SK-N-SH (cell line): ENCODE data around the gene CCDC60. TPM values are rescaled to one million over a fixed set of nuclear protein-coding genes. Genes with fewer than 3 reads are reported as not detected.

ENCODE experiments used
- CTCF ChIA-PET: fragments of 300-600, 350-600 bp; formaldehyde crosslinking; extraction: SDS; loops from one replicate; lab custom pipeline; 2021; lab: Yijun Ruan, JAX
- POLR2A ChIA-PET: fragments of 350-600 bp; sonication (Branson Sonifier 250); formaldehyde crosslinking; extraction: SDS; loops from one replicate; lab custom pipeline; 2020; ENCODE audit warnings: antibody characterized with exemption, inconsistent platforms; lab: Yijun Ruan, JAX
- DNase-seq: peaks from one replicate; pipeline ENCODE4 v3.0.0; 2012
- H2AFZ ChIP-seq: fragments of 200-600 bp; sonication (generic); 2 replicates; pipeline ENCODE4 v1.8.1; 2016; ENCODE audit warnings: antibody characterized with exemption, mild to moderate bottlenecking, low read depth
- H3F3A ChIP-seq: fragments of 200-600 bp; sonication (generic); replicated peaks from 2 replicates; pipeline ENCODE3; 2016; ENCODE audit warnings: antibody characterized with exemption, mild to moderate bottlenecking; ENCODE audit not compliant: insufficient read depth
- H3K27ac ChIP-seq, 2 experiments: fragments of 200-500 bp in 1 of 2; fragments of 200-600 bp in 1 of 2; sonication (Bioruptor generic) in 1 of 2; sonication (generic), shearing (Covaris generic) in 1 of 2; 2 replicates each; pipeline versions ENCODE4 v1.5.1 to v1.6.1; 2014 to 2016; ENCODE audit warnings: low read depth in 2 of 2, inconsistent platforms in 1 of 2, low read length in 1 of 2, mild to moderate bottlenecking in 1 of 2, mixed read lengths in 1 of 2
- H3K27me3 ChIP-seq: fragments of 200-600 bp; sonication (generic), shearing (Covaris generic); 2 replicates; pipeline ENCODE4 v1.6.1; 2016; ENCODE audit warnings: mixed run types; ENCODE audit not compliant: insufficient read depth
- H3K36me3 ChIP-seq, 2 experiments: fragments of 200-500 bp in 1 of 2; fragments of 200-600 bp in 1 of 2; sonication (Bioruptor generic) in 1 of 2; sonication (generic) in 1 of 2; replicated peaks in 1 of 2; 2 replicates each; pipeline versions ENCODE3 to v1.5.1; 2014 to 2016; ENCODE audit warnings: low read length in 1 of 2, mild to moderate bottlenecking in 1 of 2; ENCODE audit not compliant: insufficient read depth in 2 of 2, control insufficient read depth in 1 of 2
- H3K4me1 ChIP-seq, 2 experiments: fragments of 200-500 bp in 1 of 2; fragments of 200-600 bp in 1 of 2; sonication (Bioruptor generic) in 1 of 2; sonication (generic), shearing (Covaris generic) in 1 of 2; 2 replicates each; pipeline versions ENCODE4 v1.5.1 to v1.6.1; 2014 to 2016; ENCODE audit warnings: low read depth in 1 of 2, low read length in 1 of 2, mixed run types in 1 of 2; ENCODE audit not compliant: insufficient read depth in 2 of 2, control insufficient read depth in 1 of 2
- H3K4me2 ChIP-seq: fragments of 200-600 bp; sonication (generic), shearing (Covaris generic); 2 replicates; pipeline ENCODE4 v1.6.1; 2017; ENCODE audit warnings: mixed run types
- H3K4me3 ChIP-seq, 2 experiments: fragments of 200-500 bp in 1 of 2; fragments of 200-600 bp in 1 of 2; sonication (Bioruptor generic) in 1 of 2; sonication (generic), shearing (Covaris generic) in 1 of 2; 2 replicates each; pipeline versions ENCODE4 v1.5.1 to v1.8.1; 2014 to 2016; ENCODE audit warnings: low read depth in 2 of 2, inconsistent platforms in 1 of 2, low read length in 1 of 2, mild to moderate bottlenecking in 1 of 2, mixed read lengths in 1 of 2, moderate library complexity in 1 of 2
- H3K79me2 ChIP-seq: fragments of 200-600 bp; sonication (generic); 2 replicates; pipeline ENCODE4 v1.8.1; 2017; ENCODE audit warnings: mild to moderate bottlenecking; ENCODE audit not compliant: insufficient read depth
- H3K9ac ChIP-seq: fragments of 200-600 bp; sonication (generic); 2 replicates; pipeline ENCODE4 v1.6.1; 2017; ENCODE audit warnings: mixed run types
- H3K9me2 ChIP-seq: fragments of 200-600 bp; sonication (generic); 2 replicates; pipeline ENCODE4 v1.6.1; 2017; ENCODE audit warnings: mixed run types
- H3K9me3 ChIP-seq: fragments of 200-600 bp; sonication (generic); 2 replicates; pipeline ENCODE4 v1.6.1; 2017; ENCODE audit warnings: mixed run types, mild to moderate bottlenecking, moderate library complexity
- H4K20me1 ChIP-seq: fragments of 200-600 bp; sonication (generic); 2 replicates; pipeline ENCODE4 v1.6.1; 2017; ENCODE audit warnings: mild to moderate bottlenecking, mixed run types; ENCODE audit not compliant: insufficient read depth
- EZH2phosphoT487 ChIP-seq: fragments of 200-600 bp; sonication (generic); IDR thresholded peaks from 2 replicates; pipeline ENCODE4 v1.6.1; 2017; ENCODE audit warnings: low read depth, mixed run types, mild to moderate bottlenecking, antibody characterized with exemption, moderate library complexity, borderline replicate concordance
- FOSL2 ChIP-seq: IDR thresholded peaks from 2 replicates; pipeline ENCODE4 v1.4.0; 2012; ENCODE audit warnings: low read depth, mild to moderate bottlenecking, moderate library complexity, borderline replicate concordance
- FOXJ3 ChIP-seq: sonication (generic); formaldehyde crosslinking; IDR thresholded peaks from 2 replicates; pipeline ENCODE4 v1.5.1; 2020; ENCODE audit warnings: mild to moderate bottlenecking, missing genetic modification reagents
- FOXM1 ChIP-seq: IDR thresholded peaks from 2 replicates; pipeline ENCODE4 v1.4.0; 2012; ENCODE audit warnings: low read depth, mild to moderate bottlenecking
- GABPA ChIP-seq: IDR thresholded peaks from 2 replicates; pipeline ENCODE4 v1.4.0; 2012; ENCODE audit warnings: low read depth, mild to moderate bottlenecking
- GATA2 ChIP-seq: sonication (generic); formaldehyde crosslinking; IDR thresholded peaks from 2 replicates; pipeline ENCODE4 v1.5.0; 2020; ENCODE audit warnings: mild to moderate bottlenecking, missing genetic modification reagents
- JUND ChIP-seq: IDR thresholded peaks from 2 replicates; pipeline ENCODE4 v1.4.0; 2012
- MEF2A ChIP-seq: IDR thresholded peaks from 2 replicates; pipeline ENCODE4 v1.4.0; 2012; ENCODE audit warnings: low read depth, borderline replicate concordance
- NFIC ChIP-seq: IDR thresholded peaks from 2 replicates; pipeline ENCODE4 v1.4.0; 2012; ENCODE audit warnings: borderline replicate concordance
- NRF1 ChIP-seq: IDR thresholded peaks from 2 replicates; pipeline ENCODE4 v1.6.1; 2012; ENCODE audit warnings: low read depth, mild to moderate bottlenecking, low read length
- POLR2AphosphoS5 ChIP-seq: IDR thresholded peaks from 2 replicates; pipeline ENCODE4 v1.6.1; 2012; ENCODE audit warnings: low read depth, low read length
- RAD21 ChIP-seq: IDR thresholded peaks from 2 replicates; pipeline ENCODE4 v1.6.1; 2012; ENCODE audit warnings: mild to moderate bottlenecking, low read length
- RFX5 ChIP-seq: IDR thresholded peaks from 2 replicates; pipeline ENCODE4 v1.6.1; 2012; ENCODE audit warnings: mild to moderate bottlenecking, improper control_type of control experiment, low read length
- SIN3A ChIP-seq: IDR thresholded peaks from 2 replicates; pipeline ENCODE4 v1.6.1; 2012; ENCODE audit warnings: low read depth, mild to moderate bottlenecking, low read length, moderate library complexity, borderline replicate concordance
- TAF1 ChIP-seq: IDR thresholded peaks from 2 replicates; pipeline ENCODE4 v1.6.1; 2012; ENCODE audit warnings: low read depth, mild to moderate bottlenecking, low read length, moderate library complexity, borderline replicate concordance
- TCF12 ChIP-seq: IDR thresholded peaks from 2 replicates; pipeline ENCODE4 v1.4.0; 2012
- TEAD4 ChIP-seq: IDR thresholded peaks from 2 replicates; pipeline ENCODE4 v1.4.0; 2012; ENCODE audit warnings: mild to moderate bottlenecking, borderline replicate concordance; ENCODE audit not compliant: insufficient read depth
- YY1 ChIP-seq: IDR thresholded peaks from 2 replicates; pipeline ENCODE4 v1.4.0; 2012; ENCODE audit warnings: low read depth, mild to moderate bottlenecking
- WGBS: methylation state at CpG from one replicate; pipeline ENCODE4 v1.1.6; 2017; ENCODE audit warnings: low lambda C conversion rate; 5-methylcytosine and 5-hydroxymethylcytosine counted together
- polyA plus RNA-seq, 3 experiments: library from polyadenylated mRNA; depleted of rRNA; stranded (reverse); fragments of >200 nt; gene quantifications; 2 replicates each; pipeline ENCODE4 v1.2.3, GENCODE V29; 2012
- TF ChIP-seq, protein P1 (sequence below): IDR thresholded peaks from 2 replicates; pipeline ENCODE4 v1.6.1; 2012; ENCODE audit warnings: mild to moderate bottlenecking, low read depth, low read length, moderate library complexity
- TF ChIP-seq, protein P2 (sequence below): fragments of 200-600 bp; sonication (generic); IDR thresholded peaks from 2 replicates; pipeline ENCODE4 v1.6.1; 2017; ENCODE audit warnings: antibody characterized with exemption, mild to moderate bottlenecking, moderate library complexity

The CCDC60 gene
- polyA plus RNA-seq, 1 of the 3 experiments (the other 2 are of a cell fraction): not detected

DNA sequence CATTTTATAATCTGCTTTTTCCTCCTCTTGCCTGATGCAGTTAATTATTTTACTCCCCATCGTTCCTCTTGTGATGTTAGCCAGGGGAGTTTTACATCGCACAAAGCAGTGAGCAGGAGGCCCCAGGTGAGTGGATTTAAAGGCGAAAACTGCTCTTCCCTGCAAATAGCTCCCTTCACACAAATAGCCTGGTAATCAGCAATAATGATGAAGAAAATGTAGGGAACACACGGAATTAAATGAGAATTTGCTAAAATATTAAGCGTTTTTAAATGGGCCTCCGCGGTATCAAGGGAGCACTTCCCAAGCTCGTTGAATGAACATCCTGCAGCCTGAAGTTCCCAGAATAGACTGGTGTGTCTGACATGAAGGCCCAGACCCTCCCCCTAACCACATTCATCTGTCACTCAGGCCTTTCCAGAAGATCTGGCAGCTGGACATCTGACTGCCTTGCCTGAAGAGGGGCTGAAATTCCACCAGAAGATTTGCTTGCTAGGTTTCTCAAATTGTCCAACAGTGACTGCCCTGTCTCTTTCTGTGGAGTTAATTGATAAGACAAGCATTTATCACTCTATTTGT, 127.2 kb downstream of the CCDC60 start:
- WGBS: 50% methylated on average over 8 of the region's 8 CpGs
- Histone ChIP-seq H3K4me1 (no peaks in the 10 kb centered on the region), H3K27me3 (no peaks in the 10 kb centered on the region), H3K27ac (no peak overlapping the region), H3K9me2 (no peaks in the 10 kb centered on the region), H3F3A (no peaks in the 10 kb centered on the region), H3K79me2 (no peaks in the 10 kb centered on the region), H3K4me3 (no peak overlapping the region), H3K9ac (no peak overlapping the region), H3K9me3 (no peaks in the 10 kb centered on the region), H2AFZ (no peak overlapping the region), H4K20me1 (no peaks in the 10 kb centered on the region), H3K36me3 (no peaks in the 10 kb centered on the region), H3K4me2 (no peak overlapping the region)
- no peak for DNase-seq
- TF ChIP-seq, protein P1, sequence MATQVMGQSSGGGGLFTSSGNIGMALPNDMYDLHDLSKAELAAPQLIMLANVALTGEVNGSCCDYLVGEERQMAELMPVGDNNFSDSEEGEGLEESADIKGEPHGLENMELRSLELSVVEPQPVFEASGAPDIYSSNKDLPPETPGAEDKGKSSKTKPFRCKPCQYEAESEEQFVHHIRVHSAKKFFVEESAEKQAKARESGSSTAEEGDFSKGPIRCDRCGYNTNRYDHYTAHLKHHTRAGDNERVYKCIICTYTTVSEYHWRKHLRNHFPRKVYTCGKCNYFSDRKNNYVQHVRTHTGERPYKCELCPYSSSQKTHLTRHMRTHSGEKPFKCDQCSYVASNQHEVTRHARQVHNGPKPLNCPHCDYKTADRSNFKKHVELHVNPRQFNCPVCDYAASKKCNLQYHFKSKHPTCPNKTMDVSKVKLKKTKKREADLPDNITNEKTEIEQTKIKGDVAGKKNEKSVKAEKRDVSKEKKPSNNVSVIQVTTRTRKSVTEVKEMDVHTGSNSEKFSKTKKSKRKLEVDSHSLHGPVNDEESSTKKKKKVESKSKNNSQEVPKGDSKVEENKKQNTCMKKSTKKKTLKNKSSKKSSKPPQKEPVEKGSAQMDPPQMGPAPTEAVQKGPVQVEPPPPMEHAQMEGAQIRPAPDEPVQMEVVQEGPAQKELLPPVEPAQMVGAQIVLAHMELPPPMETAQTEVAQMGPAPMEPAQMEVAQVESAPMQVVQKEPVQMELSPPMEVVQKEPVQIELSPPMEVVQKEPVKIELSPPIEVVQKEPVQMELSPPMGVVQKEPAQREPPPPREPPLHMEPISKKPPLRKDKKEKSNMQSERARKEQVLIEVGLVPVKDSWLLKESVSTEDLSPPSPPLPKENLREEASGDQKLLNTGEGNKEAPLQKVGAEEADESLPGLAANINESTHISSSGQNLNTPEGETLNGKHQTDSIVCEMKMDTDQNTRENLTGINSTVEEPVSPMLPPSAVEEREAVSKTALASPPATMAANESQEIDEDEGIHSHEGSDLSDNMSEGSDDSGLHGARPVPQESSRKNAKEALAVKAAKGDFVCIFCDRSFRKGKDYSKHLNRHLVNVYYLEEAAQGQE: no peak
- no peak for TF ChIP-seq FOXJ3 (CRISPR knock-in tag)
- TF ChIP-seq YY1: no peak
- no peak for TF ChIP-seq SIN3A
- no peak for TF ChIP-seq POLR2AphosphoS5
- TF ChIP-seq GATA2: no peak
- no peak for TF ChIP-seq TEAD4
- no peak for TF ChIP-seq RAD21
- no peak for TF ChIP-seq TAF1
- TF ChIP-seq FOSL2: no peak
- no peak for TF ChIP-seq NFIC
- TF ChIP-seq, protein P2, sequence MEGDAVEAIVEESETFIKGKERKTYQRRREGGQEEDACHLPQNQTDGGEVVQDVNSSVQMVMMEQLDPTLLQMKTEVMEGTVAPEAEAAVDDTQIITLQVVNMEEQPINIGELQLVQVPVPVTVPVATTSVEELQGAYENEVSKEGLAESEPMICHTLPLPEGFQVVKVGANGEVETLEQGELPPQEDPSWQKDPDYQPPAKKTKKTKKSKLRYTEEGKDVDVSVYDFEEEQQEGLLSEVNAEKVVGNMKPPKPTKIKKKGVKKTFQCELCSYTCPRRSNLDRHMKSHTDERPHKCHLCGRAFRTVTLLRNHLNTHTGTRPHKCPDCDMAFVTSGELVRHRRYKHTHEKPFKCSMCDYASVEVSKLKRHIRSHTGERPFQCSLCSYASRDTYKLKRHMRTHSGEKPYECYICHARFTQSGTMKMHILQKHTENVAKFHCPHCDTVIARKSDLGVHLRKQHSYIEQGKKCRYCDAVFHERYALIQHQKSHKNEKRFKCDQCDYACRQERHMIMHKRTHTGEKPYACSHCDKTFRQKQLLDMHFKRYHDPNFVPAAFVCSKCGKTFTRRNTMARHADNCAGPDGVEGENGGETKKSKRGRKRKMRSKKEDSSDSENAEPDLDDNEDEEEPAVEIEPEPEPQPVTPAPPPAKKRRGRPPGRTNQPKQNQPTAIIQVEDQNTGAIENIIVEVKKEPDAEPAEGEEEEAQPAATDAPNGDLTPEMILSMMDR: no peak
- TF ChIP-seq NRF1: no peak
- no peak for TF ChIP-seq EZH2phosphoT487
- TF ChIP-seq TCF12: no peak
- no peak for TF ChIP-seq FOXM1
- no peak for TF ChIP-seq GABPA
- no peak for TF ChIP-seq MEF2A
- TF ChIP-seq JUND: no peak
- TF ChIP-seq RFX5: no peak
- ChIA-PET POLR2A (no interaction called here), CTCF (interaction anchor here (1.0 to 1.5 kb wide), 3 partner anchors 20 to 187 kb away, joined by 3 read pairs; no protein-coding TSS in a partner anchor)
